SK-N-SH treated with all-trans-retinoic acid at 6 μM for 48 hours (cell line): ENCODE data around the gene CD55.

Source experiments
- ARNTL ChIP-seq: fragments of 450-650 bp; formaldehyde crosslinking; IDR thresholded peaks from 2 replicates; pipeline ENCODE4 v1.5.0; 2020; ENCODE audit warnings: low read depth, mild to moderate bottlenecking, moderate library complexity, borderline replicate concordance
- BACH2 ChIP-seq: fragments of 250-450 bp; sonication (Bioruptor Pico); IDR thresholded peaks from 2 replicates; pipeline ENCODE4 v1.9.0; 2021; ENCODE audit warnings: mild to moderate bottlenecking, borderline replicate concordance
- CREB5 ChIP-seq: fragments of 250-450 bp; sonication (Bioruptor Pico); IDR thresholded peaks from 2 replicates; pipeline ENCODE4 v1.5.1; 2020; ENCODE audit warnings: low read depth, mild to moderate bottlenecking, moderate library complexity
- CSRNP3 ChIP-seq: fragments of 250-450 bp; sonication (Bioruptor Pico); IDR thresholded peaks from 2 replicates; pipeline ENCODE4 v1.5.1; 2021; ENCODE audit warnings: mild to moderate bottlenecking, moderate library complexity
- PATZ1 ChIP-seq: fragments of 250-450 bp; sonication (Bioruptor Pico); IDR thresholded peaks from 2 replicates; pipeline ENCODE4 v1.8.0; 2020; ENCODE audit warnings: mild to moderate bottlenecking, moderate library complexity, borderline replicate concordance
- ZC3H10 ChIP-seq: fragments of 250-450 bp; sonication (Bioruptor Pico); IDR thresholded peaks from 2 replicates; pipeline ENCODE4 v1.5.1; 2021; ENCODE audit warnings: mild to moderate bottlenecking, moderate library complexity
- ZFP30 ChIP-seq: fragments of 450-650 bp; formaldehyde crosslinking; IDR thresholded peaks from 2 replicates; pipeline ENCODE4 v1.5.0; 2022; ENCODE audit warnings: mild to moderate bottlenecking, moderate library complexity
- ZNF565 ChIP-seq: fragments of 450-650 bp; formaldehyde crosslinking; conservative IDR thresholded peaks from 2 replicates; pipeline ENCODE4 v1.5.0; 2020; ENCODE audit warnings: low read depth, mild to moderate bottlenecking, moderate library complexity
- ZNF70 ChIP-seq: fragments of 450-650 bp; formaldehyde crosslinking; IDR thresholded peaks from 2 replicates; pipeline ENCODE4 v1.5.0; 2020; ENCODE audit warnings: mild to moderate bottlenecking, moderate library complexity

- no peak for TF ChIP-seq ZNF70 (CRISPR knock-in tag)
- TF ChIP-seq PATZ1 (CRISPR knock-in tag), result no peak
- TF ChIP-seq CSRNP3 (CRISPR knock-in tag), result no peak
- no peak for TF ChIP-seq ZC3H10 (CRISPR knock-in tag)
- TF ChIP-seq ZFP30, result no peak
- TF ChIP-seq ZNF565 (CRISPR knock-in tag), result no peak
- no peak for TF ChIP-seq ARNTL (CRISPR knock-in tag)
- no peak for TF ChIP-seq CREB5 (CRISPR knock-in tag)
- no peak for TF ChIP-seq BACH2 (CRISPR knock-in tag)
These were observed 84.3 kb downstream of the CD55 start for GRCh38 chr1:207405814-207406213.
